K562 (cell line): ENCODE data around the gene TXN2. TPM values are rescaled to one million over a fixed set of nuclear protein-coding genes. Genes with fewer than 3 reads are reported as not detected.
A peak's percentile ranks its signal among the peaks of the same experiment; 100 is the strongest.

Experiments
- ATAC-seq: fragments of 200-7000 bp; cut with Tn5 transposase; 3 replicates; pipeline ENCODE4 v1.9.1; 2020; ENCODE audit warnings: moderate library complexity
- BruUV-seq: library from RNA; stranded (reverse); fragments of 400-500 nt; replicated peaks from 2 replicates; lab custom pipeline; 2021; lab: Mats Ljungman, UMichigan
- CTCF ChIA-PET: fragments of 300-600 bp; formaldehyde crosslinking; extraction: SDS; loops from one replicate; lab custom pipeline; 2021; ENCODE audit warnings: low intra/inter-chr PET ratio; lab: Yijun Ruan, JAX
- POLR2A ChIA-PET: fragments of 300-600, 350-650 bp; sonication (Branson Sonifier 250); formaldehyde crosslinking; extraction: SDS; loops from one replicate; lab custom pipeline; 2021; ENCODE audit warnings: antibody characterized with exemption, inconsistent platforms; lab: Yijun Ruan, JAX
- DNase-seq, 4 experiments: peaks; one replicate each; pipeline versions ENCODE4 v3.0.0 to v3.0.0-alpha.2; 2011 to 2018; ENCODE audit warnings: low spot score in 3 of 4, mixed read lengths in 3 of 4; ENCODE audit errors: extremely low read depth in 1 of 4
- FAIRE-seq: peaks from 2 replicates; lab custom pipeline; 2011; peaks lifted over from hg19 to GRCh38; lab: Jason Lieb, UNC
- H2AFZ ChIP-seq: 2 replicates; pipeline ENCODE4 v1.6.0; 2011; ENCODE audit warnings: low read depth, low read length, control low read depth, inconsistent platforms
- H3K27ac ChIP-seq: fragments of 200-600 bp; 3 replicates; pipeline ENCODE4 v1.8.0; 2011; ENCODE audit warnings: low read depth, mild to moderate bottlenecking, control low read depth, inconsistent platforms, low read length, moderate library complexity, mixed read lengths; ENCODE audit errors: extremely low read depth
- H3K27me3 ChIP-seq, 2 experiments: fragments of 300-600 bp in 1 of 2; 2 replicates in 1 of 2; 3 replicates in 1 of 2; pipeline versions ENCODE4 v1.6.0 to v1.8.0; 2011; ENCODE audit warnings: inconsistent platforms in 2 of 2, low read length in 2 of 2, mild to moderate bottlenecking in 1 of 2, mixed read lengths in 1 of 2, moderate library complexity in 1 of 2; ENCODE audit not compliant: control insufficient read depth in 2 of 2, insufficient read depth in 2 of 2
- H3K36me3 ChIP-seq: fragments of 300-600 bp; 3 replicates; pipeline ENCODE4 v1.8.0; 2011; ENCODE audit warnings: mild to moderate bottlenecking, low read length, inconsistent platforms; ENCODE audit not compliant: control insufficient read depth, insufficient read depth
- H3K4me1 ChIP-seq, 2 experiments: fragments of 200-600 bp in 1 of 2; replicated peaks in 1 of 2; 2 replicates in 1 of 2; 3 replicates in 1 of 2; pipeline versions ENCODE4 v1.5.1 to v1.8.0; 2011; ENCODE audit warnings: inconsistent platforms in 2 of 2, low read length in 2 of 2, mild to moderate bottlenecking in 1 of 2, mixed read lengths in 1 of 2, moderate library complexity in 1 of 2; ENCODE audit not compliant: control insufficient read depth in 2 of 2, insufficient read depth in 2 of 2
- H3K4me2 ChIP-seq: 2 replicates; pipeline ENCODE4 v1.6.1; 2011; ENCODE audit warnings: low read length, control low read depth, inconsistent platforms, mixed read lengths; ENCODE audit not compliant: insufficient read depth
- H3K4me3 ChIP-seq: fragments of 200-600 bp; sonication (generic), shearing (Covaris generic); 2 replicates; pipeline ENCODE4 v1.5.1; 2016; ENCODE audit warnings: control low read depth, inconsistent platforms
- H3K79me2 ChIP-seq: fragments of 200-600 bp; 3 replicates; pipeline ENCODE4 v1.8.0; 2011; ENCODE audit warnings: low read length, inconsistent platforms; ENCODE audit not compliant: control insufficient read depth, insufficient read depth
- H3K9ac ChIP-seq, 2 experiments: 2 replicates each; pipeline versions ENCODE4 v1.6.0 to v1.6.1; 2011; ENCODE audit warnings: low read depth in 2 of 2, low read length in 2 of 2, control low read depth in 1 of 2, inconsistent platforms in 1 of 2, mild to moderate bottlenecking in 1 of 2, mixed read lengths in 1 of 2; ENCODE audit not compliant: insufficient read depth in 1 of 2
- H3K9me1 ChIP-seq: one replicate; pipeline ENCODE4 v1.6.0; 2011; ENCODE audit warnings: inconsistent platforms, mild to moderate bottlenecking, low read length, moderate library complexity; ENCODE audit not compliant: control insufficient read depth, insufficient read depth
- H3K9me3 ChIP-seq: replicated peaks from 2 replicates; pipeline ENCODE4 v1.5.1; 2011; ENCODE audit warnings: low read depth, low read length, inconsistent platforms; ENCODE audit not compliant: control insufficient read depth, insufficient read depth
- H4K20me1 ChIP-seq: replicated peaks from 2 replicates; pipeline ENCODE4 v1.6.1; 2011; ENCODE audit warnings: low read length, inconsistent platforms, mixed read lengths; ENCODE audit not compliant: control insufficient read depth, insufficient read depth
- CBFA2T3 ChIP-seq: fragments of 450-650 bp; IDR thresholded peaks from 2 replicates; pipeline ENCODE4 v1.6.1; 2017
- DACH1 ChIP-seq: fragments of 450-650 bp; IDR thresholded peaks from 2 replicates; pipeline ENCODE4 v1.6.1; 2018; ENCODE audit not compliant: partially characterized antibody
- DPF2 ChIP-seq: fragments of 450-650 bp; IDR thresholded peaks from 2 replicates; pipeline ENCODE4 v1.6.1; 2016
- FOS ChIP-seq: IDR thresholded peaks from 3 replicates; pipeline ENCODE4 v1.6.1; 2011; ENCODE audit not compliant: insufficient read length; ENCODE audit errors: extremely low read depth
- FOSL1 ChIP-seq: fragments of 200-800 bp; sonication (Bioruptor generic); conservative IDR thresholded peaks from 2 replicates; pipeline ENCODE4 v1.6.1; 2016; ENCODE audit warnings: missing genetic modification characterization, missing compliant biosample characterization
- GATAD2A ChIP-seq: fragments of 450-650 bp; IDR thresholded peaks from 2 replicates; pipeline ENCODE4 v1.6.1; 2017
- NR2C2 ChIP-seq, 2 experiments: fragments of 200-800 bp in 1 of 2; sonication (Bioruptor generic) in 1 of 2; sonication (generic) in 1 of 2; formaldehyde crosslinking in 1 of 2; IDR thresholded peaks; 2 replicates each; pipeline versions ENCODE4 v1.6.1 to v1.8.0; 2016 to 2022; ENCODE audit warnings: mild to moderate bottlenecking in 1 of 2, missing compliant biosample characterization in 1 of 2, missing genetic modification characterization in 1 of 2, missing genetic modification reagents in 1 of 2
- RFX5 ChIP-seq: IDR thresholded peaks from 2 replicates; pipeline ENCODE4 v1.6.1; 2011; ENCODE audit warnings: low read depth, mild to moderate bottlenecking, improper control_type of control experiment, low read length
- SLC30A9 ChIP-seq: fragments of 250-450 bp; sonication (Bioruptor Pico); IDR thresholded peaks from 2 replicates; pipeline ENCODE4 v1.8.0; 2022; ENCODE audit warnings: mild to moderate bottlenecking, moderate library complexity
- SMARCA4 ChIP-seq: fragments of 450-650 bp; IDR thresholded peaks from 2 replicates; pipeline ENCODE4 v1.6.1; 2016
- SMARCC2 ChIP-seq: fragments of 450-650 bp; IDR thresholded peaks from 2 replicates; pipeline ENCODE4 v1.6.1; 2017; ENCODE audit warnings: antibody characterized with exemption, moderate library complexity, mild to moderate bottlenecking, low read depth
- SMARCE1 ChIP-seq: fragments of 450-650 bp; IDR thresholded peaks from 2 replicates; pipeline ENCODE4 v1.7.1; 2016; ENCODE audit warnings: mild to moderate bottlenecking
- TCF7 ChIP-seq: sonication (generic); IDR thresholded peaks from 2 replicates; pipeline ENCODE4 v1.6.1; 2016; ENCODE audit warnings: antibody characterized with exemption, borderline replicate concordance
- ZEB2 ChIP-seq: fragments of 450-650 bp; IDR thresholded peaks from 2 replicates; pipeline ENCODE4 v1.6.1; 2016
- ZNF57 ChIP-seq: fragments of 450-650 bp; formaldehyde crosslinking; IDR thresholded peaks from 2 replicates; pipeline ENCODE4 v1.4.0; 2020; ENCODE audit warnings: mild to moderate bottlenecking, moderate library complexity
- WGBS: fragments of 100-300 bp; shearing (Covaris generic); methylation state at CpG from one replicate; pipeline ENCODE4 v1.1.6; 2016; ENCODE audit warnings: low coverage, mixed read lengths; ENCODE audit not compliant: insufficient coverage; ENCODE audit errors: missing lambda C conversion rate; 5-methylcytosine and 5-hydroxymethylcytosine counted together
- in situ Hi-C: fragments of 300-500 bp; cut with MboI; formaldehyde crosslinking; loops from 4 replicates; pipeline ENCODE4 v1.15.0; 2018; ENCODE audit warnings: inconsistent platforms, mixed read lengths
- intact Hi-C: fragments of 100-400 bp; cut with micrococcal nuclease; formaldehyde crosslinking; loops from 2 replicates; pipeline ENCODE4 v1.14.2; 2022
- polyA plus RNA-seq, 8 experiments: library from polyadenylated mRNA; depleted of rRNA in 4 of 8; stranded (reverse) in 5 of 8; unstranded in 3 of 8; fragments of >200 nt; fragmentation: Nextera tagmentation in 2 of 8; fragmentation: Illumina TruSeq in 1 of 8; extraction: Ambion mirVana in 2 of 8; extraction: Trizol in 1 of 8; gene quantifications; 2 replicates each; pipeline versions ENCODE4 v1.2.1 to v1.2.3, GENCODE V29; 2011 to 2014; ENCODE audit warnings: inconsistent platforms in 1 of 8, missing spikeins in 1 of 8
- total RNA-seq, 7 experiments: library from RNA; depleted of rRNA in 6 of 7; stranded (reverse); fragments of >200 nt in 6 of 7; fragmentation: Illumina TruSeq in 2 of 7; extraction: Trizol in 2 of 7; gene quantifications; 2 replicates each; pipeline versions ENCODE4 v1.2.1 to v1.2.3, GENCODE V29; 2011 to 2021; ENCODE audit warnings: low replicate concordance in 1 of 7
- TF ChIP-seq, protein P1 (sequence below): sonication (generic); formaldehyde crosslinking; IDR thresholded peaks from 2 replicates; pipeline ENCODE4 v1.8.0; 2022; ENCODE audit warnings: missing genetic modification reagents, mild to moderate bottlenecking, moderate library complexity, borderline replicate concordance
- TF ChIP-seq, protein P2 (sequence below): fragments of 450-650 bp; formaldehyde crosslinking; IDR thresholded peaks from 2 replicates; pipeline ENCODE4 v1.4.0; 2022; ENCODE audit warnings: mild to moderate bottlenecking, moderate library complexity
- TF ChIP-seq, protein P3 (sequence below), 2 experiments: fragments of 450-650 bp in 1 of 2; sonication (generic) in 1 of 2; formaldehyde crosslinking in 1 of 2; IDR thresholded peaks in 1 of 2; conservative IDR thresholded peaks in 1 of 2; 2 replicates each; pipeline versions ENCODE4 v1.6.1 to v1.8.1; 2016 to 2023; ENCODE audit warnings: mild to moderate bottlenecking in 2 of 2, moderate library complexity in 2 of 2, inconsistent platforms in 1 of 2, missing genetic modification reagents in 1 of 2

Gene TXN2
- total and polyA plus RNA-seq, 9 of the 15 experiments (the other 6 are each of a cell fraction or from before 2014, with no cell fraction given), result 48.5 to 399 (median 118) TPM

DNA sequence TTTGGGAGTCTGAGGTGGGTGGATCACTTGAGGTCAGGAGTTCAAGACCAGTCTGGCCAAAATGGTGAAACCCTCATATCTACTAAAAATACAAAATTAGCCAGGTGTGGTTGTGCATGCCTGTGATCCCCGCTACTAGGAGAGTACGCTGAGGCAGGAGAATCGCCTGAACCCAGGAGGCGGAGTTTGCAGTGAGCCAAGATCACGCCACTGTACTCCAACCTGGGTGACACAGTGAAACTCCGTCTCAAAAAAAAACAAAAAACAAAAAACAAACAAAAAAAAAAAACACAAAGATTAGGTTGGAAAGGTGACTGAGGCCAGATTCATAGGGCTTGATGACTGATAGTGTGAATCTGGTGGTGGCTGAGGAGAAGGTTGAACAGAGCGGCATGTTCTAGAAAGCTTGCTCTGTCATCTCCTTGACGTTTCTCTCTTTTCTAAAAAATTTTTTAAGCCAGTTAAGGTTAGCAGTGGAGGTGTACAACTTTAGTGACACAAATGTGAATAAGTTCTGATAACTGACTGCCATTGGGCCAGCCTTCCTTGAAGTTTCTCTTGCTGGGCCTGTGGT lies 40.9 kb downstream of the TXN2 start (continued):
- TF ChIP-seq TCF7, result no peak

DNA sequence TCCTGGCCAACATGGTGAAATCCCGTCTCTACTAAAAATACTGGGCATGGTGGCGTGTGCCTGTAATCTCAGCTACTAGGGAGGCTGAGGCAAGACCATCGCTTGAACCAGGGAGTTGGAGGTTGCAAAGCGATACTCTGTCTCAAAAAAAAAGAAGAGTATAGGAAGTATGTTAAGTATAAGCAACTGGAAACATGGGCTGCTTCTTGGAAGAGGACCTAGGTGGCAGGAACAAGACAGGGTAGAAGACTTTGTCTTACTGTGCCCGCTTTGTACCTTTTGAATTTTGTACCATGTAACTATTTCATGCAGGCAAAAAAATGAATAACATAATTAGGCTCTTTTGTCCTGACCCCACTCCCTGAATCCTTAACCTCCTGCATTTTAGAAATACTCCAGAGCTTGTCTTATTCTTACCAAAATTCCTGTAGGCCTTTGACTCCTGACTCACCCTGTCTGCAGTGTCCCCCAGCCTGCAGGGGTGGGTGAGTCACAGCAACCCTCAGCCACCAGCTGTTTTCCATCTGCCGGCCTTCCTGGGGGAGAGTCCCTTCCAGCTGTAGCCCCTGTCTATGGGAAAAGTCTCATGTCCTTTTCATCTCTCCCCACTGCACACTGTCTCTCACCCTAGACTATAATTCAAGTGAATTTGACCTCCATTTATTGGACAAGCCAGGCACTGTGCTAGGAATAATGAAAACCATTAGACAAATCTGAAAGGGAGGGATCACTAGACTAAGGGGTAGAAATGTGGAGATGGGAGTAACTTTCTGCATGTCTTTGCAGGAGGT lies 41.8 kb downstream of the TXN2 start:
- no peak overlapping the region for H3K4me2 ChIP-seq
- H3K27ac ChIP-seq, result no peak overlapping the region
- peak; percentile 56 to 66 (median 62) for DNase-seq
- CTCF ChIA-PET, result no interaction called here
- no peak for FAIRE-seq
- peaks cover 7 to 14% of the 10 kb centered on the region in 2 experiments; a peak in 3 of 5 replicates for H3K4me1 ChIP-seq
- no peaks in the 10 kb centered on the region for H4K20me1 ChIP-seq
- peak; percentile 67 for ATAC-seq
- BruUV-seq, result no TSS peak
- no peaks in the 10 kb centered on the region for H3K27me3 ChIP-seq
- H3K9ac ChIP-seq, result no peak overlapping the region; a peak in 1 of 4 replicates
- in situ Hi-C loops, result no loop called here
- H3K36me3 ChIP-seq, result no peaks in the 10 kb centered on the region
- no peak overlapping the region for H2AFZ ChIP-seq
- H3K79me2 ChIP-seq, result no peaks in the 10 kb centered on the region
- no peaks in the 10 kb centered on the region for H3K9me3 ChIP-seq
- POLR2A ChIA-PET, result interaction anchor here (0.6 kb wide), 1 partner anchor 24 kb away, joined by 3 read pairs; no protein-coding TSS in a partner anchor
- no peaks in the 10 kb centered on the region for H3K9me1 ChIP-seq
- intact Hi-C loops, result no loop called here
- no peak overlapping the region for H3K4me3 ChIP-seq
- WGBS, result 71% methylated on average over 5 of the region's 6 CpGs
- TF ChIP-seq SLC30A9 (CRISPR knock-in tag) (no peak), ZEB2 (no peak), NR2C2 (CRISPR knock-in tag; IDR thresholded peaks at IDR 0.05) (no peak), NR2C2 (tag; IDR thresholded peaks at IDR 0.05) (peak; percentile 38; the same call in 1 of the 2 replicates), DACH1 (peak; percentile 89), SMARCA4 (peak; percentile 61; the same call in 1 of the 2 replicates), FOSL1 (peak; percentile 91), SMARCE1 (peak; percentile 41; the same call in 1 of the 2 replicates), ZNF57 (CRISPR knock-in tag) (no peak), GATAD2A (no peak), CBFA2T3 (peak; percentile 62), DPF2 (0 out of 2 replicates have a peak, but pooled peaks have one; percentile 33), FOS (peak; percentile 32), SMARCC2 (0 out of 2 replicates have a peak, but pooled peaks have one; percentile 39), RFX5 (no peak)
- TF ChIP-seq, protein P1, sequence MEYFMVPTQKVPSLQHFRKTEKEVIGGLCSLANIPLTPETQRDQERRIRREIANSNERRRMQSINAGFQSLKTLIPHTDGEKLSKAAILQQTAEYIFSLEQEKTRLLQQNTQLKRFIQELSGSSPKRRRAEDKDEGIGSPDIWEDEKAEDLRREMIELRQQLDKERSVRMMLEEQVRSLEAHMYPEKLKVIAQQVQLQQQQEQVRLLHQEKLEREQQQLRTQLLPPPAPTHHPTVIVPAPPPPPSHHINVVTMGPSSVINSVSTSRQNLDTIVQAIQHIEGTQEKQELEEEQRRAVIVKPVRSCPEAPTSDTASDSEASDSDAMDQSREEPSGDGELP (CRISPR knock-in tag), result peak; percentile 95
- TF ChIP-seq, protein P2, sequence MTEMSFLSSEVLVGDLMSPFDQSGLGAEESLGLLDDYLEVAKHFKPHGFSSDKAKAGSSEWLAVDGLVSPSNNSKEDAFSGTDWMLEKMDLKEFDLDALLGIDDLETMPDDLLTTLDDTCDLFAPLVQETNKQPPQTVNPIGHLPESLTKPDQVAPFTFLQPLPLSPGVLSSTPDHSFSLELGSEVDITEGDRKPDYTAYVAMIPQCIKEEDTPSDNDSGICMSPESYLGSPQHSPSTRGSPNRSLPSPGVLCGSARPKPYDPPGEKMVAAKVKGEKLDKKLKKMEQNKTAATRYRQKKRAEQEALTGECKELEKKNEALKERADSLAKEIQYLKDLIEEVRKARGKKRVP (CRISPR knock-in tag), result no peak
- TF ChIP-seq, protein P3, sequence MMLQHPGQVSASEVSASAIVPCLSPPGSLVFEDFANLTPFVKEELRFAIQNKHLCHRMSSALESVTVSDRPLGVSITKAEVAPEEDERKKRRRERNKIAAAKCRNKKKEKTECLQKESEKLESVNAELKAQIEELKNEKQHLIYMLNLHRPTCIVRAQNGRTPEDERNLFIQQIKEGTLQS (IDR thresholded peaks at IDR 0.05), result peak; percentile 74
- TF ChIP-seq, protein P3 (CRISPR knock-in tag; conservative IDR thresholded peaks at IDR 0.05), result no peak
